ENCODE measurements around the gene CCSER2. TPM values are rescaled to one million over a fixed set of nuclear protein-coding genes. Genes with fewer than 3 reads are reported as not detected.

CCSER2 gene
- total RNA-seq, 1 experiment from 2014 or later, result 14.1 TPM

DNA sequence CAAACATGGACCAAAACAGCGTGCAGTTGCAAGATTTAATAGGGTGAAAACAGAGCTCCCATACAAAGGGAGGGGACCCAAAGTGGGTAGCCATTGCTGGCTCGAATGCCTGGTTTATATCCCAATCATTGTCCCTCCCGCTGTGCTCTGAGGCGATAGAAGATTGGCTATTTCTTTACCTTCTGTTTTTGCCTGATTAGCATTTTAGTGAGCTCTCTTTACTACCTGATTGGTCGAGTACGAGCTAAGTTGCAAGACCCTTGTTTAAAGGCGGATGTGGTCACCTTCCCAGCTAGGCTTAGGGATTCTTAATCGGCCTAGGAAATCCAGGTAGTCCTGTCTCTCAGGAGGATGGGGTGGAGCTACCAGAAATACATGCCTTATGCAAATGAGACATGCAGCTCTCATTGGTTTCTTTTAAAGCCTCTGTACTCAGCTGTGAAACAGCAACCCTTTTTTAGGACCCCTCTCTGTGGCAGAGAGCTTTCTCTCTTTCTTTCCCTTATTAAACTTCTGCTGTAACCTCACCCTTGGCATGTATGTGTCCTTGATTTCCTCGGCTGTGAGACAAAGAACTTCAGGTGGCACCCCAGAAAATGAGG, 202.4 kb downstream of the CCSER2 start:
- no peaks in the 10 kb centered on the region for H3K36me3 ChIP-seq (replicated peaks; ENCODE audit: control insufficient read depth, insufficient read depth, low read length)
- no peak overlapping the region for H3K4me3 ChIP-seq (ENCODE audit: insufficient read depth, low read depth, low read length)
- no peaks in the 10 kb centered on the region for H3K27me3 ChIP-seq (ENCODE audit: control insufficient read depth, insufficient read depth, low read length)
- DNase-seq, result no peak

DNA sequence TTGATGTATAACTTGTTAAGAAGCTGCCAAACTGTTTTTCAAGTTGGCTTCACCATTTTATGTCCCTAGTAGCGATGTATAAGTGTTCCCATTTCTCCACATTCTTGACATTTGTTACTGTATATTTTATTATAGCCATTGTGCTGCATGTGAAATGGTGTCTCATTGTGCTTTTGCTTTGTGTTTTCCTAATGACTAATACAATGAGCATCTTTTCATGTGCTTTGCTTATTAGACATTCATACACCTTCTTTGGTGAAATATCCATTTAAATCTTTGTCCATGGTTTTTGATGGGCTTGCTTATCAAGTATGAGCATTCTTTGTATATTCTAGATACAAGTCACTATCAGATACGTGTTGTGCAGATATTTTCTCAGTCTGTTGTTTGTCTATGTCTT, 203.0 kb downstream of the CCSER2 start:
- Histone ChIP-seq H3K4me3 (ENCODE audit: insufficient read depth, low read depth, low read length) (no peak overlapping the region), H3K27me3 (ENCODE audit: control insufficient read depth, insufficient read depth, low read length) (no peaks in the 10 kb centered on the region), H3K36me3 (replicated peaks; ENCODE audit: control insufficient read depth, insufficient read depth, low read length) (no peaks in the 10 kb centered on the region)
- DNase-seq, result no peak

GRCh38 chr10:84534168-84534567, 205.8 kb downstream of the CCSER2 start:
- Histone ChIP-seq H3K27me3 (ENCODE audit: control insufficient read depth, insufficient read depth, low read length) (no peaks in the 10 kb centered on the region), H3K4me3 (ENCODE audit: insufficient read depth, low read depth, low read length) (no peak overlapping the region), H3K36me3 (replicated peaks; ENCODE audit: control insufficient read depth, insufficient read depth, low read length) (no peaks in the 10 kb centered on the region)
- no peak for DNase-seq

DNA sequence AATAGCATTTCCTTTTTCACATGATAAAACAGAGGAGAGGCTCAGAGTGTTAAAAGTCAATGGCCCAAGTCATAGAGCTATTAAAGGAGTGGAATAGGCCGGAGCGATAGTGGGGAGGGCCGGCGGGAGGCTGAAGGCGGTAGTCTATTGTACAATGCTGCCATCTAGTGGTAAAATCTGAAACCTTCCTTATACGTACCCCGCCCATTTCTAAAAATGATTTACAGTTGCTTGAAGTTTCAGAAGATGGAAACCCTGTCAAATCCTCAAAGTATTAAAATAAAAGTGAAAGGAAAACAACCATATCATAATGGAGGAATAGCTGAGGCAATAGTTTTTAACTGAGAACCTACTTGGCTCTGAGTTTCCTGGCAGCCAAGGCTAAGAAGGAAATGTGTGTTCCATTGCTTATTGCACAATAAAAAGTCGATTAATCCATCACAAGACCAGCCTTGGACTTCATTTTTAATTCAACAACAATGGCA, 209.1 kb downstream of the CCSER2 start:
- H3K27me3 ChIP-seq (ENCODE audit: control insufficient read depth, insufficient read depth, low read length), result no peaks in the 10 kb centered on the region; the same call in 1 of the 2 replicates
- DNase-seq, result peak; percentile 85
- H3K4me3 ChIP-seq (ENCODE audit: insufficient read depth, low read depth, low read length), result no peak overlapping the region
- no peaks in the 10 kb centered on the region for H3K36me3 ChIP-seq (replicated peaks; ENCODE audit: control insufficient read depth, insufficient read depth, low read length)

GRCh38 chr10:84538036-84538435, 209.6 kb downstream of the CCSER2 start:
- no peaks in the 10 kb centered on the region for H3K36me3 ChIP-seq (replicated peaks; ENCODE audit: control insufficient read depth, insufficient read depth, low read length)
- DNase-seq, result no peak
- H3K4me3 ChIP-seq (ENCODE audit: insufficient read depth, low read depth, low read length), result no peak overlapping the region
- no peaks in the 10 kb centered on the region; the same call in 1 of the 2 replicates for H3K27me3 ChIP-seq (ENCODE audit: control insufficient read depth, insufficient read depth, low read length)

DNA sequence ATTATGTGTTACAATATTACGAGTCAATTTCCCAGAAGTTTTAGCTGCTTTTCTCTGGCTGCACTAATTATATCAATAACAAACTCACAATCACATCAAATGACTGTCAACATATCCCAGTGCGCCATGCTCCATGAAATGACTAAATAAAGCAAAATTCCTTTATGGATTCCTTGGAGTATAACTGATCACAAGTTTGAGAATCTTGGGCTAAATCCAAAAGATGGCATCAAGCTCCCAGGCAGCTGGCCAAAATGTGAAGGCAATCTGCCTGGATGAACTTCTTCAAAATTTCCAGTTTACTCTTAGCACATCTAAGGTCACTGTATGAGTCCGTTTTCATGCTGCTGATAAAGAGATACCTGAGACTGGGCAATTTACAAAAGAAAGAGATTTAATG, 210.8 kb downstream of the CCSER2 start:
- H3K36me3 ChIP-seq (replicated peaks; ENCODE audit: control insufficient read depth, insufficient read depth, low read length), result no peaks in the 10 kb centered on the region
- DNase-seq, result no peak
- H3K27me3 ChIP-seq (ENCODE audit: control insufficient read depth, insufficient read depth, low read length), result no peaks in the 10 kb centered on the region; the same call in 1 of the 2 replicates
- H3K4me3 ChIP-seq (ENCODE audit: insufficient read depth, low read depth, low read length), result no peak overlapping the region

DNA sequence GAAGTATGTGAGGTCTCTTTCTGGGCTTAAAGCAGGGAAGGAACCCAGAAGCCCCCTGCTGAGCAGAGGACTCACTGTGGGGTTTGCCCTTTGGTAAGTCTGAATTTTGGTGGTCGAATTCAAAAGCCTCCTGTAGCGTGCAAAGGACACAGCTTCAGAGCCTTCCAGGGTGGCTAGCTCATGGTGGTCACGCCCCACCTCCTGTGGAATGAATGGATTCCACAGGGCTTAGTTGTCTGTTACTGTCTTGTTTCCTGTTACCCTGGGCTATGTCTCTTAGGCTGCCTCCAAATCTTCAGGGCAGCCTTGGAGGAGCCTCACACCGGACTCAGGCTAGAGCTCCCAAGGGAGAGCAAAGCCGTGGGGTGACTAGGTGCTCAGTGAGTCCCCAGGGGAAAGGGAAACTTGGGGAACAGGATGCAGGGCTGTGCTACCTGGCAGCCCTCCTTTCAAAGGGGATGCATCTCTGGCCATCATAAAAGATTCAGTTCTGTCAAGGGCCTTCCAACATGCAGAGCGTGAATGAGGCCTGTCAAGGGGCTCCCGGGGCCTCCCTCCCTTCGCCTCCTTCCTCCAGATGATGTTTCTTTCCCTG, 211.7 kb downstream of the CCSER2 start:
- DNase-seq, result no peak
- Histone ChIP-seq H3K4me3 (ENCODE audit: insufficient read depth, low read depth, low read length) (no peak overlapping the region), H3K27me3 (ENCODE audit: control insufficient read depth, insufficient read depth, low read length) (no peaks in the 10 kb centered on the region; the same call in 1 of the 2 replicates), H3K36me3 (replicated peaks; ENCODE audit: control insufficient read depth, insufficient read depth, low read length) (no peaks in the 10 kb centered on the region)

DNA sequence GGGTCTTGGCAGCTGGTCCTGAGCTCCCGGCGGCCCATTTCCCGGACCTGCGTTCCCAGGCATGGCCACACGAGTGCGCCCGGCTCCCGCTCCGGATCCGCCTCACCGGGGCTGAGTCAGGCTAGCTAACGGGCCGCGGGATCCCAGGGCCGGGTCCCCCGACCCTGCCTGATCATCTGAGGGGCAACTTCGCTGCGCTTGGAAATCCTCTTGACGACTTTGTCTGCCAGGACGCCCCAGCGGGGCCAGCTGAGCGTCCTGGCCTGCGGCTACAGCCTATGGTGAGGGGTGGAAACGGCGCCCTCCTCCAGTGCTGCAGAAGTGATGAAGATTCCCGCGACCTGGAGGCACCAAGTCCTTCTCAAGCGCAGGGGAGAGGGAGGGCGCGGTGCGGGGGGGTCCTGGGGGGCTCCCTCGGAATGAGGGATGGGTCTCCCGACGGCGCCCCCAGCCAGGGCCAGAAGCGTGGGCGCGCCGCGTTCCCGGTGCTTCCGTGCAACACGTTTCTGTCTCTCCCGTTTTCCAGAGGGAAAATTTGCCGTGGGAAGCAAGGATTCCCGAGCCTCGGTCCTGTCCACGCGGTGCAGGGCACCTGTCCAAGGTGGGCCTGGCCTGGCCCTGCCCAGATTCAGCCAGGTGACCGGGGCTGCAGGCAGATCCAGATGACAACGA, 212.4 kb downstream of the CCSER2 start:
- Histone ChIP-seq H3K4me3 (ENCODE audit: insufficient read depth, low read depth, low read length) (peak overlapping the region; percentile 40), H3K36me3 (replicated peaks; ENCODE audit: control insufficient read depth, insufficient read depth, low read length) (no peaks in the 10 kb centered on the region)

DNA sequence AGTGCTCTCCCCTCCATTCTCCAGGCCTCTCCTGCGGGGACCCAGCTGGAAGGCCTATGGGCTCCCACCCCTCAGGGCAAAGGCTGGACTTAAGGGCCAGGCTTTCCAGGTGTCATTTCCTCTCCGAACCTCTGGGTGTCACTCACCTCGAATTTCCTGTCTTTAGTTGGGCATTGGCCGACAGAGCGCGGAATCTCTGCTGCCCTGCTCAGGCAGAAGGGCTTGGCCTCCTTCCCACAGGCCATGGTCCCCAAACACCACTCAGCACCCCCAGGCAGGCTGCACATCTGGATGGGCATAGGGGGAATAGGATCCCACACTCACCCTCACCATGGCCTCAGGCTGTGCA, 212.9 kb downstream of the CCSER2 start:
- DNase-seq, result peak; percentile 88
- H3K27me3 ChIP-seq (ENCODE audit: control insufficient read depth, insufficient read depth, low read length), result no peaks in the 10 kb centered on the region; the same call in 1 of the 2 replicates
- H3K36me3 ChIP-seq (replicated peaks; ENCODE audit: control insufficient read depth, insufficient read depth, low read length), result no peaks in the 10 kb centered on the region
- peak overlapping the region; percentile 40 for H3K4me3 ChIP-seq (ENCODE audit: insufficient read depth, low read depth, low read length)

More for the DNA sequence above, 212.4 kb downstream of the CCSER2 start:
- peak; percentile 92 for DNase-seq
- no peaks in the 10 kb centered on the region; the same call in 1 of the 2 replicates for H3K27me3 ChIP-seq (ENCODE audit: control insufficient read depth, insufficient read depth, low read length)

GRCh38 chr10:84542522-84543490, 214.4 kb downstream of the CCSER2 start:
- Histone ChIP-seq H3K4me3 (ENCODE audit: insufficient read depth, low read depth, low read length) (no peak overlapping the region), H3K27me3 (ENCODE audit: control insufficient read depth, insufficient read depth, low read length) (no peaks in the 10 kb centered on the region; the same call in 1 of the 2 replicates), H3K36me3 (replicated peaks; ENCODE audit: control insufficient read depth, insufficient read depth, low read length) (no peaks in the 10 kb centered on the region)
- peak; percentile 29 for DNase-seq

DNA sequence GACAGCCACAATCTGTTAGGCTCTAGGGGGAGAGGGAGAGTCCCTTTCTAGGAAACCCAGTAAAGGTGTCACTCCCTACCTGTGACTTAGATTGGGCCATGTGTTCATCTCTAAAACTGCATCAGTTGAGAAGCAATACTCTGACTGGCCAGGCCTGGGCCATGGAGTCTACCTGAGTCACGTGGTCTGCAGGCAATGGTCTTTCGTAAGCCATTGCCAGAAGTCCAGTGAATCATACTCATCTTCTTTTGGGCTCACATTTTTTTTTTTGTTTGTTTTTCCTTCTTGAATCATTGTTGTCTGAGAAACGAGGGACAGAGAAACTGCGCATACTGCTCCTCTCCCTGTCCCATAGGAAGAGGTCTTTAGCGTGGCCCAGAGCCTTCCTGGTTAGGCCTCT, 215.6 kb downstream of the CCSER2 start:
- Histone ChIP-seq H3K27me3 (ENCODE audit: control insufficient read depth, insufficient read depth, low read length) (no peaks in the 10 kb centered on the region; the same call in 1 of the 2 replicates), H3K4me3 (ENCODE audit: insufficient read depth, low read depth, low read length) (no peak overlapping the region), H3K36me3 (replicated peaks; ENCODE audit: control insufficient read depth, insufficient read depth, low read length) (no peaks in the 10 kb centered on the region)
- DNase-seq, result no peak

GRCh38 chr10:84545651-84546050, 217.3 kb downstream of the CCSER2 start:
- Histone ChIP-seq H3K36me3 (replicated peaks; ENCODE audit: control insufficient read depth, insufficient read depth, low read length) (no peaks in the 10 kb centered on the region), H3K4me3 (ENCODE audit: insufficient read depth, low read depth, low read length) (no peak overlapping the region)
- no peak for DNase-seq

GRCh38 chr10:84546609-84547008, 218.2 kb downstream of the CCSER2 start:
- no peak for DNase-seq
- Histone ChIP-seq H3K4me3 (ENCODE audit: insufficient read depth, low read depth, low read length) (no peak overlapping the region), H3K27me3 (ENCODE audit: control insufficient read depth, insufficient read depth, low read length) (no peaks in the 10 kb centered on the region), H3K36me3 (replicated peaks; ENCODE audit: control insufficient read depth, insufficient read depth, low read length) (no peaks in the 10 kb centered on the region)

More at GRCh38 chr10:84545651-84546050, 217.3 kb downstream of the CCSER2 start:
- H3K27me3 ChIP-seq (ENCODE audit: control insufficient read depth, insufficient read depth, low read length), result no peaks in the 10 kb centered on the region; the same call in 1 of the 2 replicates

GRCh38 chr10:84547616-84548015, 219.2 kb downstream of the CCSER2 start:
- no peaks in the 10 kb centered on the region for H3K36me3 ChIP-seq (replicated peaks; ENCODE audit: control insufficient read depth, insufficient read depth, low read length)
- no peak overlapping the region for H3K4me3 ChIP-seq (ENCODE audit: insufficient read depth, low read depth, low read length)
- H3K27me3 ChIP-seq (ENCODE audit: control insufficient read depth, insufficient read depth, low read length), result no peaks in the 10 kb centered on the region
- no peak for DNase-seq

Measured in H7 (cell line).